HG03095 (cell line): ENCODE measurements around the gene LRP10.
A peak's percentile ranks its signal among the peaks of the same experiment; 100 is the strongest.
"Not testable (repeated sequence)": the region's sequence is repeated elsewhere in the genome, so short reads cannot be mapped to it uniquely, and the experiment has no call there.

Experiments used
- ATAC-seq: cut with Tn5 transposase; IDR thresholded peaks from one replicate; pipeline ENCODE4 v1.9.1; 2021; ENCODE audit warnings: moderate library complexity; ENCODE audit not compliant: unreplicated experiment

The LRP10 gene

GRCh38 chr14:22843123-22843925 is 28.2 kb upstream of the LRP10 start:
- ATAC-seq = no peak

GRCh38 chr14:22844221-22845102 is 27.1 kb upstream of the LRP10 start:
- ATAC-seq = no peak

- ATAC-seq = no peak
Measured at GRCh38 chr14:22845103-22845394, 26.5 kb upstream of the LRP10 start.

GRCh38 chr14:22845821-22846625 is 25.5 kb upstream of the LRP10 start:
- no peak for ATAC-seq

GRCh38 chr14:22846811-22847307 is 24.7 kb upstream of the LRP10 start:
- no peak for ATAC-seq

- no peak for ATAC-seq
Measured at GRCh38 chr14:22847661-22848341, 23.7 kb upstream of the LRP10 start.

- no peak for ATAC-seq
Measured at GRCh38 chr14:22848351-22849164, 23.0 kb upstream of the LRP10 start.

GRCh38 chr14:22849212-22849819 is 22.2 kb upstream of the LRP10 start:
- no peak for ATAC-seq

GRCh38 chr14:22850944-22851764 is 20.4 kb upstream of the LRP10 start:
- no peak for ATAC-seq

GRCh38 chr14:22852178-22852577 is 19.4 kb upstream of the LRP10 start:
- not testable (repeated sequence) for ATAC-seq

- ATAC-seq = no peak
Measured at GRCh38 chr14:22852599-22852939, 19.0 kb upstream of the LRP10 start.

- ATAC-seq = peak; percentile 65
Measured at GRCh38 chr14:22852940-22853767, 18.4 kb upstream of the LRP10 start.

- ATAC-seq = not testable (repeated sequence)
Measured at GRCh38 chr14:22854296-22854695, 17.2 kb upstream of the LRP10 start.

GRCh38 chr14:22854963-22855724 is 16.4 kb upstream of the LRP10 start:
- ATAC-seq = no peak

GRCh38 chr14:22856428-22856827 is 15.1 kb upstream of the LRP10 start:
- no peak for ATAC-seq

GRCh38 chr14:22860377-22860776 is 11.2 kb upstream of the LRP10 start:
- not testable (repeated sequence) for ATAC-seq

GRCh38 chr14:22861651-22862050 is 9.9 kb upstream of the LRP10 start:
- no peak for ATAC-seq
